Body of pancreas (tissue), 4 donors: ENCODE data around the gene ENDOU. TPM values are rescaled to one million over a fixed set of nuclear protein-coding genes. Genes with fewer than 3 reads are reported as not detected.
A peak's percentile ranks its signal among the peaks of the same experiment; 100 is the strongest.

Source experiments
- ATAC-seq: fragments of 150-250 bp; one replicate; pipeline ENCODE4 v1.9.1; 2016
- DNase-seq, 4 donors: peaks; one replicate each; pipeline ENCODE4 v3.0.0-alpha.2; 2019
- H3K27ac ChIP-seq, 4 donors: fragments of 200-600 bp; sonication (generic); 1 replicate in 3 of 4; 2 replicates in 1 of 4; pipeline versions ENCODE4 v1.5.1 to v1.6.1; 2016 to 2019; ENCODE audit warnings: mild to moderate bottlenecking in 1 of 4, mixed read lengths in 1 of 4, moderate library complexity in 1 of 4
- H3K27me3 ChIP-seq, 2 donors: fragments of 200-600 bp; sonication (generic); one replicate each; pipeline ENCODE4 v1.6.0; 2016; ENCODE audit warnings: mild to moderate bottlenecking in 1 of 2
- H3K36me3 ChIP-seq, 2 donors: fragments of 200-600 bp; sonication (generic); replicated peaks in 1 of 2; 2 replicates each; pipeline ENCODE4 v1.5.1; 2016; ENCODE audit warnings: low read depth in 2 of 2; ENCODE audit not compliant: insufficient read depth in 1 of 2
- H3K4me1 ChIP-seq: fragments of 200-600 bp; sonication (generic); one replicate; pipeline ENCODE4 v1.6.0; 2016
- H3K4me3 ChIP-seq, 2 donors: fragments of 200-600 bp; sonication (generic); 1 replicate in 1 of 2; 2 replicates in 1 of 2; pipeline ENCODE4 v1.5.1; 2016 to 2019
- H3K9me3 ChIP-seq, 3 donors: fragments of 200-600 bp; sonication (generic); 1 replicate in 2 of 3; 2 replicates in 1 of 3; pipeline ENCODE4 v1.5.1; 2016
- CTCF ChIP-seq, 7 experiments: fragments of 450-650 bp in 4 of 7; fragments of 200-600 bp in 3 of 7; sonication (generic) in 3 of 7; IDR thresholded peaks; one replicate each; pipeline ENCODE4 v1.5.1; 2016 to 2019; ENCODE audit warnings: antibody characterized with exemption in 7 of 7
- POLR2A ChIP-seq, 3 donors: fragments of 450-650 bp; IDR thresholded peaks; one replicate each; pipeline ENCODE4 v1.6.1; 2016; ENCODE audit warnings: antibody characterized with exemption in 3 of 3, mild to moderate bottlenecking in 2 of 3
- WGBS, 2 donors: methylation state at CpG; one replicate each; pipeline ENCODE4 v1.1.5; 2017; 5-methylcytosine and 5-hydroxymethylcytosine counted together
- intact Hi-C: fragments of 100-400 bp; cut with DNase I; formaldehyde crosslinking; loops from one replicate; pipeline ENCODE4 v1.15.1; 2023
- total RNA-seq, 2 donors: library from RNA; depleted of rRNA; stranded (reverse); fragments of >200 nt; gene quantifications; one replicate each; pipeline ENCODE4 v1.1.0, GENCODE V29; 2016

The ENDOU gene
- total RNA-seq, 2 donors from 2014 or later = not detected

GRCh38 chr12:47745485-47746041 lies 20.3 kb upstream of the ENDOU start:
- ATAC-seq = no peak
- intact Hi-C loops = no loop called here
- Histone ChIP-seq H3K9me3 (no peaks in the 10 kb centered on the region), H3K36me3 (no peaks in the 10 kb centered on the region), H3K4me1 (peaks cover 15% of the 10 kb centered on the region), H3K4me3 (no peak overlapping the region), H3K27me3 (no peaks in the 10 kb centered on the region), H3K27ac (no peak overlapping the region)
- 62 to 72% methylated on average over 16 of the region's 16 CpGs for WGBS, 2 donors
- DNase-seq = no peak
- TF ChIP-seq POLR2A (IDR thresholded peaks at IDR 0.05) (no peak), CTCF (IDR thresholded peaks at IDR 0.05) (no peak)

GRCh38 chr12:47744778-47745436 lies 19.6 kb upstream of the ENDOU start:
- Histone ChIP-seq H3K27ac (no peak overlapping the region), H3K4me3 (no peak overlapping the region), H3K27me3 (no peaks in the 10 kb centered on the region), H3K4me1 (peaks cover 12% of the 10 kb centered on the region), H3K9me3 (no peaks in the 10 kb centered on the region), H3K36me3 (no peaks in the 10 kb centered on the region)
- TF ChIP-seq POLR2A (IDR thresholded peaks at IDR 0.05) (no peak), CTCF (IDR thresholded peaks at IDR 0.05) (no peak)
- intact Hi-C loops = no loop called here
- DNase-seq (no peak), ATAC-seq (no peak)
- WGBS, 2 donors = 64 to 66% methylated on average over 8 of the region's 8 CpGs

GRCh38 chr12:47744005-47744651 lies 18.8 kb upstream of the ENDOU start:
- Histone ChIP-seq H3K27me3 (no peaks in the 10 kb centered on the region), H3K36me3 (no peaks in the 10 kb centered on the region), H3K4me3 (no peak overlapping the region), H3K9me3 (no peaks in the 10 kb centered on the region), H3K27ac (no peak overlapping the region), H3K4me1 (peaks cover 12% of the 10 kb centered on the region)
- DNase-seq (peak; percentile 84 to 90 (median 88)), ATAC-seq (peak; percentile 88)
- TF ChIP-seq POLR2A (IDR thresholded peaks at IDR 0.05) (no peak), CTCF (IDR thresholded peaks at IDR 0.05) (peak; percentile 65 to 93 (median 87))
- intact Hi-C loops = no loop called here
- WGBS, 2 donors = 25 to 28% methylated on average over 10 of the region's 10 CpGs

GRCh38 chr12:47743311-47743860 lies 18.1 kb upstream of the ENDOU start:
- intact Hi-C loops = no loop called here
- peaks cover 12% of the 10 kb centered on the region for H3K4me1 ChIP-seq
- H3K9me3 ChIP-seq = no peaks in the 10 kb centered on the region
- DNase-seq = no peak
- H3K27me3 ChIP-seq = no peaks in the 10 kb centered on the region
- no peak overlapping the region for H3K27ac ChIP-seq
- 48 to 66% methylated on average over 7 to 9 of the region's 9 CpGs for WGBS, 2 donors
- H3K36me3 ChIP-seq = no peaks in the 10 kb centered on the region
- no peak for TF ChIP-seq CTCF (IDR thresholded peaks at IDR 0.05)
- no peak for TF ChIP-seq POLR2A (IDR thresholded peaks at IDR 0.05)
- ATAC-seq = no peak
- H3K4me3 ChIP-seq = no peak overlapping the region
